H9 (cell line): Measurements from ENCODE around the gene B3GLCT. TPM values are rescaled to one million over a fixed set of nuclear protein-coding genes. Genes with fewer than 3 reads are reported as not detected.

ENCODE experiments used
- DNase-seq: peaks from one replicate; pipeline ENCODE4 v3.0.0-alpha.2; 2017
- H2AFZ ChIP-seq: one replicate; pipeline ENCODE4 v1.6.1; 2013; ENCODE audit warnings: mild to moderate bottlenecking, low read length, control low read depth, moderate library complexity
- H2AK5ac ChIP-seq: 2 replicates; pipeline ENCODE4 v1.6.1; 2013; ENCODE audit warnings: low read length, control low read depth, mixed read lengths; ENCODE audit not compliant: insufficient read length
- H2BK120ac ChIP-seq: one replicate; pipeline ENCODE4 v1.6.1; 2013; ENCODE audit warnings: low read depth, mild to moderate bottlenecking, low read length, control low read depth, inconsistent platforms; ENCODE audit not compliant: poor library complexity, severe bottlenecking
- H2BK12ac ChIP-seq: 2 replicates; pipeline ENCODE4 v1.6.1; 2013; ENCODE audit warnings: low read length, control low read depth, mixed read lengths, low read depth; ENCODE audit not compliant: insufficient read length
- H2BK15ac ChIP-seq: 2 replicates; pipeline ENCODE4 v1.6.1; 2013; ENCODE audit warnings: low read depth, low read length, control low read depth
- H2BK20ac ChIP-seq: one replicate; pipeline ENCODE4 v1.6.1; 2013; ENCODE audit warnings: low read depth, mild to moderate bottlenecking, low read length, control low read depth, inconsistent platforms; ENCODE audit not compliant: poor library complexity, severe bottlenecking
- H2BK5ac ChIP-seq: 2 replicates; pipeline ENCODE4 v1.6.1; 2013; ENCODE audit warnings: low read length, control low read depth, mixed read lengths; ENCODE audit not compliant: insufficient read length
- H3K14ac ChIP-seq: 2 replicates; pipeline ENCODE4 v1.6.1; 2013; ENCODE audit warnings: low read length, control low read depth; ENCODE audit not compliant: insufficient read depth
- H3K18ac ChIP-seq: 2 replicates; pipeline ENCODE4 v1.6.1; 2013; ENCODE audit warnings: low read depth, mild to moderate bottlenecking, mixed read lengths, low read length, control low read depth; ENCODE audit not compliant: insufficient read length
- H3K23ac ChIP-seq: 2 replicates; pipeline ENCODE4 v1.6.1; 2013; ENCODE audit warnings: low read length, control low read depth, mixed read lengths, low read depth; ENCODE audit not compliant: insufficient read length
- H3K23me2 ChIP-seq: 2 replicates; pipeline ENCODE4 v1.6.1; 2013; ENCODE audit warnings: low read depth, mild to moderate bottlenecking, mixed read lengths, low read length, control low read depth; ENCODE audit not compliant: insufficient read length, poor library complexity, severe bottlenecking
- H3K27ac ChIP-seq: 2 replicates; pipeline ENCODE4 v1.5.1; 2013; ENCODE audit warnings: low read length, control low read depth, mixed read lengths, low read depth; ENCODE audit not compliant: insufficient read length
- H3K27me3 ChIP-seq: 2 replicates; pipeline ENCODE4 v1.6.1; 2013; ENCODE audit warnings: low read length, control low read depth, inconsistent platforms; ENCODE audit not compliant: insufficient read depth
- H3K4ac ChIP-seq: 2 replicates; pipeline ENCODE4 v1.6.1; 2013; ENCODE audit warnings: low read depth, mild to moderate bottlenecking, control low read depth, inconsistent platforms, low read length, moderate library complexity
- H3K4me1 ChIP-seq: 2 replicates; pipeline ENCODE4 v1.6.1; 2013; ENCODE audit warnings: low read length, control low read depth, inconsistent platforms; ENCODE audit not compliant: insufficient read depth
- H3K4me2 ChIP-seq: 2 replicates; pipeline ENCODE4 v1.6.1; 2013; ENCODE audit warnings: low read length, control low read depth, mixed read lengths; ENCODE audit not compliant: insufficient read length, insufficient read depth
- H3K56ac ChIP-seq: 2 replicates; pipeline ENCODE4 v1.6.1; 2013; ENCODE audit warnings: low read depth, mild to moderate bottlenecking, mixed read lengths, low read length, control low read depth; ENCODE audit not compliant: insufficient read length
- H3K79me1 ChIP-seq: 2 replicates; pipeline ENCODE4 v1.6.1; 2013; ENCODE audit warnings: low read depth, mild to moderate bottlenecking, moderate library complexity, low read length, control low read depth, inconsistent platforms; ENCODE audit not compliant: insufficient read depth, poor library complexity, severe bottlenecking
- H3K79me2 ChIP-seq: 2 replicates; pipeline ENCODE4 v1.6.1; 2013; ENCODE audit warnings: low read length, control low read depth, inconsistent platforms; ENCODE audit not compliant: insufficient read depth
- H3K9ac ChIP-seq: 2 replicates; pipeline ENCODE4 v1.6.1; 2013; ENCODE audit warnings: low read length, control low read depth, mixed read lengths; ENCODE audit not compliant: insufficient read length; ENCODE audit errors: extremely low read depth
- H3K9me3 ChIP-seq: one replicate; pipeline ENCODE4 v1.6.1; 2013; ENCODE audit warnings: low read depth, low read length, inconsistent platforms; ENCODE audit not compliant: control insufficient read depth
- H3T11ph ChIP-seq: one replicate; pipeline ENCODE4 v1.6.1; 2013; ENCODE audit warnings: mild to moderate bottlenecking, low read length, control low read depth, inconsistent platforms
- H4K20me1 ChIP-seq: one replicate; pipeline ENCODE4 v1.6.1; 2013; ENCODE audit not compliant: control insufficient read depth, insufficient read length, insufficient read depth
- H4K5ac ChIP-seq: 2 replicates; pipeline ENCODE4 v1.6.1; 2013; ENCODE audit warnings: low read depth, mild to moderate bottlenecking, mixed read lengths, low read length, control low read depth; ENCODE audit not compliant: insufficient read length
- H4K8ac ChIP-seq: replicated peaks from 2 replicates; pipeline ENCODE4 v1.6.1; 2013; ENCODE audit warnings: low read length, control low read depth, mixed read lengths, low read depth; ENCODE audit not compliant: insufficient read length
- H4K91ac ChIP-seq: 2 replicates; pipeline ENCODE4 v1.6.1; 2013; ENCODE audit warnings: low read depth, mild to moderate bottlenecking, moderate library complexity, mixed read lengths, low read length, control low read depth; ENCODE audit not compliant: insufficient read length
- H3K27ac Mint-ChIP-seq, 3 experiments: 2 replicates in 2 of 3; 3 replicates in 1 of 3; pipeline ENCODE4 v1.8.0; 2020 to 2021; ENCODE audit warnings: mixed read lengths in 3 of 3, mild to moderate bottlenecking in 1 of 3, moderate library complexity in 1 of 3
- H3K27me3 Mint-ChIP-seq: 2 replicates; pipeline ENCODE4 v1.8.0; 2021; ENCODE audit warnings: low read depth, mild to moderate bottlenecking, moderate library complexity, mixed read lengths
- H3K36me3 Mint-ChIP-seq, 3 experiments: 2 replicates in 2 of 3; 3 replicates in 1 of 3; pipeline ENCODE4 v1.8.0; 2020 to 2021; ENCODE audit warnings: low read depth in 3 of 3, mixed read lengths in 3 of 3; ENCODE audit not compliant: insufficient read depth in 1 of 3
- H3K4me1 Mint-ChIP-seq, 2 experiments: 2 replicates each; pipeline ENCODE4 v1.8.0; 2020; ENCODE audit warnings: mixed read lengths in 2 of 2
- H3K4me3 Mint-ChIP-seq, 2 experiments: 2 replicates in 1 of 2; 3 replicates in 1 of 2; pipeline ENCODE4 v1.8.0; 2020 to 2021; ENCODE audit warnings: mild to moderate bottlenecking in 2 of 2, mixed read lengths in 2 of 2, moderate library complexity in 1 of 2
- H3K9me3 Mint-ChIP-seq, 2 experiments: 2 replicates in 1 of 2; 3 replicates in 1 of 2; pipeline ENCODE4 v1.8.0; 2020; ENCODE audit warnings: mild to moderate bottlenecking in 2 of 2, mixed read lengths in 2 of 2, moderate library complexity in 1 of 2
- WGBS: extraction: QIAGEN DNeasy Blood & Tissue Kit; methylation state at CpG from one replicate; pipeline ENCODE4 v1.1.7; 2013; ENCODE audit warnings: missing lambda C conversion rate, low lambda C conversion rate, mixed read lengths; ENCODE audit not compliant: insufficient read length; ENCODE audit errors: extremely low coverage; 5-methylcytosine and 5-hydroxymethylcytosine counted together
- total RNA-seq: library from RNA; stranded (reverse); gene quantifications from 2 replicates; pipeline ENCODE4 v1.2.1, GENCODE V29; 2021
- TF ChIP-seq, protein P1 (sequence below): fragments of 200-600 bp; sonication (generic); conservative IDR thresholded peaks from 3 replicates; pipeline ENCODE4 v1.8.0; 2021; ENCODE audit warnings: antibody characterized with exemption, mild to moderate bottlenecking

B3GLCT gene
- total RNA-seq, 1 experiment from 2014 or later = 5.4 TPM

DNA sequence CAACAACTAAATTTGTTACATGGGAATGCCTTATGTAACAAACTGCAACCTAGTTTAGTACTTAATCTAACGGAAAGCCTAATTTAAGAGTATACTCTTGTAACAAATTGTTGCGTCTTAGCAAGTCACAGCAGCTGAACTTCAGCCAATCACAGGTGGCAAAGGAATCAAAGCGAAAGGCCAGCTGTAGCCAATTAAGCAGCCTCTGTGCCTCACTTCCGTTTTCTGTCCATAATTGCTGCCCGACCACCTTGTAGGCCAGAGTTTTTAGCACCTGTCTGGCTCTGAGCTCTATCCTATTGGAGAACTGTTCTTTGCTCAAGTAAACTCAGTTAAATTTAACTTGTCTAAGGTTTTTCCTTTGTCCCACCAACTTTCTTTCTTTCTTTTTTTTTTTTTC is 20.0 kb upstream of the B3GLCT start:
- Histone ChIP-seq H3K4me1 (no peaks in the 10 kb centered on the region; the same call in 1 of the 2 replicates), H4K8ac (no peak overlapping the region), H3K27ac (no peak overlapping the region), H3K79me1 (no peaks in the 10 kb centered on the region), H4K20me1 (no peaks in the 10 kb centered on the region), H2BK15ac (no peak overlapping the region), H2BK20ac (no peak overlapping the region), H2BK120ac (no peak overlapping the region), H3K18ac (no peak overlapping the region), H3K27me3 (no peaks in the 10 kb centered on the region), H3K9ac (no peak overlapping the region), H3K4ac (no peak overlapping the region), H3K4me2 (no peak overlapping the region), H4K91ac (no peak overlapping the region), H3K14ac (no peak overlapping the region), H3K56ac (no peak overlapping the region), H3T11ph (no peak overlapping the region), H3K23me2 (no peaks in the 10 kb centered on the region), H3K23ac (no peak overlapping the region), H4K5ac (no peak overlapping the region), H2AFZ (no peak overlapping the region), H3K9me3 (no peaks in the 10 kb centered on the region), H2AK5ac (no peak overlapping the region), H3K79me2 (no peaks in the 10 kb centered on the region), H2BK12ac (no peak overlapping the region), H2BK5ac (no peak overlapping the region)
- TF ChIP-seq, protein P1, sequence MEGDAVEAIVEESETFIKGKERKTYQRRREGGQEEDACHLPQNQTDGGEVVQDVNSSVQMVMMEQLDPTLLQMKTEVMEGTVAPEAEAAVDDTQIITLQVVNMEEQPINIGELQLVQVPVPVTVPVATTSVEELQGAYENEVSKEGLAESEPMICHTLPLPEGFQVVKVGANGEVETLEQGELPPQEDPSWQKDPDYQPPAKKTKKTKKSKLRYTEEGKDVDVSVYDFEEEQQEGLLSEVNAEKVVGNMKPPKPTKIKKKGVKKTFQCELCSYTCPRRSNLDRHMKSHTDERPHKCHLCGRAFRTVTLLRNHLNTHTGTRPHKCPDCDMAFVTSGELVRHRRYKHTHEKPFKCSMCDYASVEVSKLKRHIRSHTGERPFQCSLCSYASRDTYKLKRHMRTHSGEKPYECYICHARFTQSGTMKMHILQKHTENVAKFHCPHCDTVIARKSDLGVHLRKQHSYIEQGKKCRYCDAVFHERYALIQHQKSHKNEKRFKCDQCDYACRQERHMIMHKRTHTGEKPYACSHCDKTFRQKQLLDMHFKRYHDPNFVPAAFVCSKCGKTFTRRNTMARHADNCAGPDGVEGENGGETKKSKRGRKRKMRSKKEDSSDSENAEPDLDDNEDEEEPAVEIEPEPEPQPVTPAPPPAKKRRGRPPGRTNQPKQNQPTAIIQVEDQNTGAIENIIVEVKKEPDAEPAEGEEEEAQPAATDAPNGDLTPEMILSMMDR = no peak
- no peak for DNase-seq
- peaks cover 0 to 12% (median 2%) of the 10 kb centered on the region in 3 experiments; a peak in 5 of 7 replicates for H3K36me3 Mint-ChIP-seq
- H3K4me3 Mint-ChIP-seq = no peak overlapping the region
- WGBS = no CpG with 5 or more reads among the region's 5 CpGs
- no peak overlapping the region for H3K27ac Mint-ChIP-seq
- H3K4me1 Mint-ChIP-seq = peaks cover 0 to 13% of the 10 kb centered on the region in 2 experiments; a peak in 2 of 4 replicates
- H3K27me3 Mint-ChIP-seq = no peaks in the 10 kb centered on the region; the same call in 1 of the 2 replicates
- H3K9me3 Mint-ChIP-seq = peaks cover 8 to 9% of the 10 kb centered on the region in 2 experiments; a peak in 4 of 5 replicates
